ENCODE results near the gene GLI1. TPM values are rescaled to one million over a fixed set of nuclear protein-coding genes. Genes with fewer than 3 reads are reported as not detected.
A peak's percentile ranks its signal among the peaks of the same experiment; 100 is the strongest.

GLI1 gene
- total and polyA plus RNA-seq, 11 donors, result 0.08 to 2.6 (median 0.83) TPM

GRCh38 chr12:57455374-57456144 is 4.0 kb upstream of the GLI1 start:
- no peaks in the 10 kb centered on the region for H3K27me3 ChIP-seq
- DNase-seq, result peak in 1 of 5 donors; percentile 29
- no peaks in the 10 kb centered on the region for H3K9me3 ChIP-seq
- no peaks in the 10 kb centered on the region for H3K36me3 ChIP-seq
- peak overlapping the region in 1 of 12 donors; percentile 9 for H3K27ac ChIP-seq
- WGBS, 4 donors, result 34 to 50% (median 46%) methylated on average over 5 to 10 of the region's 10 CpGs
- intact Hi-C loops (cut with DNase I), result loop anchor here in 4 of 10 donors (2.0 to 10.0 kb wide), 4 partner anchors 149 to 243 kb away; partner anchors contain the start of gene NXPH4 (in 1 of the 4)
- peaks cover 0 to 47% (median 19%) of the 10 kb centered on the region in 12 donors for H3K4me1 ChIP-seq
- ATAC-seq, result no peak
- no peak overlapping the region for H3K4me3 ChIP-seq
- TF ChIP-seq POLR2A (IDR thresholded peaks at IDR 0.05), result no peak
- no peak for TF ChIP-seq CTCF (IDR thresholded peaks at IDR 0.05)

- Histone ChIP-seq H3K27me3 (peaks cover 0 to 6% (median 0%) of the 10 kb centered on the region in 9 donors), H3K4me1 (peaks cover 0 to 53% (median 23%) of the 10 kb centered on the region in 12 donors), H3K9me3 (no peaks in the 10 kb centered on the region), H3K36me3 (no peaks in the 10 kb centered on the region), H3K4me3 (no peak overlapping the region), H3K27ac (peak overlapping the region in 1 of 12 donors; percentile 9)
- ATAC-seq (no peak), DNase-seq (no peak)
- intact Hi-C loops (cut with DNase I), result loop anchor here in 4 of 10 donors (2.0 to 10.0 kb wide), 4 partner anchors 149 to 244 kb away; partner anchors contain the start of gene NXPH4 (in 1 of the 4)
- TF ChIP-seq POLR2A (IDR thresholded peaks at IDR 0.05) (no peak), CTCF (IDR thresholded peaks at IDR 0.05) (peak; percentile 25 to 59 (median 45))
- 39 to 45% (median 41%) methylated on average over 12 to 15 of the region's 15 CpGs for WGBS, 4 donors
Measured at GRCh38 chr12:57456145-57456700, 3.4 kb upstream of the GLI1 start.

- ATAC-seq, result no peak
- H3K27me3 ChIP-seq, result peaks cover 0 to 9% (median 0%) of the 10 kb centered on the region in 9 donors
- no peak for TF ChIP-seq POLR2A (IDR thresholded peaks at IDR 0.05)
- no peak for TF ChIP-seq CTCF (IDR thresholded peaks at IDR 0.05)
- no peak overlapping the region for H3K27ac ChIP-seq
- intact Hi-C loops (cut with DNase I), result loop anchor here in 4 of 10 donors (2.0 to 10.0 kb wide), 4 partner anchors 150 to 245 kb away; partner anchors contain the start of gene NXPH4 (in 1 of the 4)
- whole genome bisulfite sequencing, 4 donors, result 87 to 89% (median 89%) methylated on average over 6 of the region's 6 CpGs
- H3K4me3 ChIP-seq, result no peak overlapping the region
- no peaks in the 10 kb centered on the region for H3K9me3 ChIP-seq
- H3K4me1 ChIP-seq, result peaks cover 0 to 55% (median 26%) of the 10 kb centered on the region in 12 donors
- no peaks in the 10 kb centered on the region for H3K36me3 ChIP-seq
- peak in 1 of 5 donors; percentile 10 for DNase-seq
Measured at GRCh38 chr12:57456737-57457490, 2.7 kb upstream of the GLI1 start.
